Stimulated activated CD4-positive, alpha-beta T cell treated with anti-CD3 and anti-CD28 coated beads, Interleukin-15, amount 100 ng/mL, for 24 hours (primary cell): ENCODE results near the gene NEDD4L.

Source experiments
- DNase-seq: peaks from one replicate; pipeline ENCODE4 v3.0.0-alpha.2; 2020

NEDD4L gene

DNA sequence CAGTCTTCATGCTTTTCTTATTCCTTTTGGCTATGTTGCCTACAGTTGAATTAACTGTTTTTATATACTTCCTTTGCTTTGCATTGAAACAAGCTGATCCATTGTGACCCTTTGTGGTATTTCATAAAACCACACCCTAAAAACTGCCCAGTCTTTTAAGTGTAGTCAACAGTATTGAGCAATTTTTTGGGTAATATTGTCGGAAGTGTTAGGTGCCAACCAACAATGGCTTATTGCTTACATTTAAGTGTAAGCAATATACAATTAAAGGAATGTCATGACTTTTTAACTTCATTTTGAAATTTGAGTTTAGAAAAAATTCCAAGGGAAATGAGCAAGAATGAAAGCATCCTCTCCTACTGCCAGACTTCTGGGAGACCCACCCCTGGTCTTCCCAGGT is 174.1 kb downstream of the NEDD4L start:
- DNase-seq, result no peak

DNA sequence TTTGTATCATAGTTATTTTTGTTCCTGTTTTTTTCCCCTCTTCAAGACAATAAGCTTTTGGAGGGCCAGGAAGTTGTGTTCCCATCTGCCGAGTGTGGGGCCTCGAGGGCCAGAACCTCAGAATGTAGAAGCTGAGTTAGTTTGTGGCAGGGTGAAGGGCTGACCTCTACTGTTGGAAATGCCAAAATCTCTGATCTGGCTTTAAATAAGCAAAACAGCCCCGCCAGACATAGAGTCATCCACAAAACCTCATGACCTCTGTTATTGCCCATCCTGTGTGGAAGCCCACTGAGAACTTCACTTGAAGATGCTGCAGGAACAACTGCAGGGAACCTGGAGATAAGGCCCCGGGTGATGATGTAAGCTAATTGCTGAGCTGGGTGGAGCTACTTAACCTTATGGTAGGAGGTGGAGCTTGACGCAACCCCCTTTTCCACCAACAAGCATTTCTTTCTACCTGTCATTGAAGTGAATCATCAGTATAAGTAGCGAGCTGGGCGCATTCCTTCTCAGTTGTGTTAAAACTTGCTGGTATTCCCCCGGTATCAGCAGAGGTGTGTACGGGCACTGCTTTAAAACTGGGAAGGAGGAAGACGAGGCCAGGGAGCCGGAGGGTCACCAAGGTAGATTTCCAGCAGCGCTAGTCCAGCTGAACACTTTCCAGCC is 177.2 kb downstream of the NEDD4L start:
- DNase-seq, result no peak

DNA sequence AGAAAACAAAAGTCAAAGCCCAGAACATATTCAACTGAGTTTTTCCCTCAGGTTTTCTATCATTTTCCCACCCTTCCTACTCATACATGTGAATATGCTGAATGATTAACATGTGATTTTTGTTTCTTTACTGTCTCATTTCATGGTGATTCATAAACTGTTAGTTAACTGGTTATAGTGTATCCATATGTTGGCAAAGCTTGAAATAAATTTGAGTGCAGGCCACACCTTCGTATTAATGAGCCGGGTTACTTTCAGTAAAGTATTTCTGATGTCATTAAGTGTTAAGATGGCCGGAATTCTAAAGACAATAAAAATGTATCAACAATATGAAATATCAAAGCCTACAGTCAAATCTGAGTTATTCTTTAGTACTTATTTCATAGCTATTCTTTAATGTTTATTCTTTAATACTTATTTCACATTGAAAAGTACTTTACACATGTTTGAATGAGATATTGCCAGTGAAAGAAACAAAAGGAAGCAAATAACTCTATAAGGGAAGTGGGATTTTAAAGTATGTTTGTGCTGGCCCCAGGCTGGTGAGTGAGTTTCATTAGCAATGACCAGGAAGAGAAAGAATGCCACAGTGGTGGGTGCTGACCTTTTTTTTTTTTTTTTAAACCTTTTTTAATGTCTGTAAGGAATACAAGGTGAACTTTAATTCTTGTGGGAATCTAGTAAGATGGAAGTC is 178.6 kb downstream of the NEDD4L start:
- DNase-seq, result no peak

GRCh38 chr18:58223717-58224424 is 179.8 kb downstream of the NEDD4L start:
- no peak for DNase-seq

DNA sequence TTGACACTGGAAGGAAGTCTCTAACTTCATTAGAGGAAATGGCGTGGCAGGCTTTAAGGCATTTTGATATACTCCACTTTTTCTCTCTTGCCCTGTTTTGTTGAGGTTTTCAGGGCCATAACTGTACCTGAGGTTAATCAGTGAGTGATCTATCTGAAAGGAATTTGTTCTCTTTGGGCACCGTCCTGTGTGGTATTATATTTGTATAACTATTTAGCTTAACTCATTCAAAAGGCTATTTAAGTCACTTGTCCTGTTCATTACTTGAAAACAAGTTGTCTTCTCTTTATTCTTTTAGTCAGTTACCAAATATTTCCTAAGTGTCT is 180.4 kb downstream of the NEDD4L start:
- DNase-seq, result no peak

DNA sequence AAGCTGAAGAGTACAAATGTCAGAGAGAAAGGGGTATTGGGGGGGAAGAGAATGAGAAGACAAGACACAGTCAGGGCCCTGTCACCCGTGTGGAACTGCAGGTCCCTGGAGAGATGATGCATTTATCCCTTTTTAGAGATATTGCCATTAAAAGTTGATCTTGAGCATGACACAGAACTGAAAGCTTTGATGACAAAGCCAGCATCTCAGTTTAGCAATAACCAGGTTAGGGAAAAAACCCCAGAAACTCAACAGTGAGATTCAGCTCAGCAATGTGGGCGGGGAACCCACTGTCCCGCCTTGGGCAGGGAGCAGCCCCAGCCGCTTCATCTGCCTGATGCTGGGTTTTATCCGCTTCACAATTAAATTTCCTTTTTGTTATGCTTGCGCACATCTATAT is 181.1 kb downstream of the NEDD4L start:
- DNase-seq, result peak; percentile 54

DNA sequence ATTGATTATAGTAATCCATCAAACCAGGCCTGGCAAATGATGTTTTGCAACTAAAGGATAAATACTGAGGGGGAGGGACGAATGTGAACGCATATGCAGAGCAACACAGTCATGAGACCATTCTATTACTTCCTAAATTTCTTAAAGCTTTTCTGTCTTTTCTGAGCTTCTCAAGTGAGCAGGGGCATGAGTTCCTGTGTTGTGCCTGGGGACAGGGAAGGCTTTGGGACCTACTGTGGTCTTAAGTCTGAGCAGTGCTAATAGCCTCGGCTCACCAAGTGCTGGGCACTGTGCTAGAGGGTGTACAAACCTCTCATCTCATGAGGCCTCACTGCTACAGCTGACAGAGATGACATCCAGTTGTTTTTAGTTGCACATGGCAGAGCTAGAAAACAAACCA is 182.4 kb downstream of the NEDD4L start:
- DNase-seq, result no peak

DNA sequence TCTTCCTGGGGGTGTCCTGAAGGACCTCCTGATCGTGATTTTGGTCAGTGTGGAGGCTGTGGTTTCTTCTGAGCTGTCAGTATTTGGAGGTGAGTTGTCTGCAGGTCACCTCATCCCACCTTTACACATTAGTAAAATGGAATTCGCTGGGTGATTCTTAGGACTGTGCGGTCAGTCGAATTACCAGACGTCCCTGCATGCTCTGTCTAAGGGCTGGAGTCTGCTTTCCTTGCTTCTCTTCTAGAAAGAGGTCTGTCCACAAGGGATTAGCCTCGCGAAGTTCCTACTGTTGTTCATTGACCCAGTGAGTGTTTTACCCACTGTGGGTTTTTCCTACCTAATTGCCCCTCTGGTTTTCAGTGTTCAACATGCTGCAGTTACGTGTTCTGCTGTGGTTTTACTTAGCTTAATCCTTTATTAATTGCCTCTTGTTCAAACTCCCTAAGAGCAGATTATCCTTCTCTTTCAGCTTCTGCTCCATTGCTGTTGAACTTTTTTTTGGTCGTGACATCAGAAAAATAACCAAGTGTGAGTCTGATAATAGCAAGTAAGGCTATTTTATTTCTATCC is 183.4 kb downstream of the NEDD4L start:
- DNase-seq, result no peak

- no peak for DNase-seq
Measured at GRCh38 chr18:58228176-58228575, 184.2 kb downstream of the NEDD4L start.

DNA sequence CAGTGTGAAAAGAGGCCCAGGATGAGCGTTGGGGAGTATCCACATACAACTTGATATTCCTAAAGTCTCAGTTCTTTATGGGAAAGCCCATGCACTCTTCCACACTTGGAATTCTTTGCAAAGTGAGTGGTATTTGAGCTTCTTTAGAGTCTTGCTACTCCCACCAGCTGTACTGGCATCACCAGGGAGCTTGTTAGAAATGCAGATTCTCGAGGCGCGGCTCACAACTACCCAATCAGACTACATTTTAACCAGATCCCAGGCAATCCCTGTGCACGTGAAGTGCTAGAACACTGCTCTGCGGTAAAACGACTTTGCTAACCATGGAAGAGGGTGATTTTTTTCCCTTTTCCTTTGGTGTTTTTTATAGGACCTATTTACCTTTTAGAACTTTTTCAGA is 184.7 kb downstream of the NEDD4L start:
- DNase-seq, result no peak

DNA sequence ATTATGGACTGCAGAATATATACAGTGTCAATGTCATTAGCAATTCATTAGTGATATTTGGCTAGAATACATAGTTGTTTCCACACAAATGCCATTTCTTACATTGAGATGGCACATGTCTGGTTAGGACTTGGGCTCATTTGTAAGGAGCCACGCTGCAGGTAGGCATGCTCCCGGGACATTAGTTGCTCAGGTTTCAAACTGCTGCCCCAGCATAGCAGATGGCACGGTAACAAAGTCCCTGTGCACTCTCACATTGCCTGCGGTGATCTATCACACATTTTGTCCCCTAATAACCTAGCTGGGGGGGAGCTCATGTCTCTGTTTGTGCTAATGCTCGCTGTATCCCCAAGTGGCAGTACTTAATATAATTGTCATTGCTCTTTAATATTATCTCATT is 185.1 kb downstream of the NEDD4L start:
- no peak for DNase-seq

- DNase-seq, result no peak
Measured at GRCh38 chr18:58230438-58231179, 186.6 kb downstream of the NEDD4L start.

- no peak for DNase-seq
Measured at GRCh38 chr18:58231930-58232329, 187.9 kb downstream of the NEDD4L start.

DNA sequence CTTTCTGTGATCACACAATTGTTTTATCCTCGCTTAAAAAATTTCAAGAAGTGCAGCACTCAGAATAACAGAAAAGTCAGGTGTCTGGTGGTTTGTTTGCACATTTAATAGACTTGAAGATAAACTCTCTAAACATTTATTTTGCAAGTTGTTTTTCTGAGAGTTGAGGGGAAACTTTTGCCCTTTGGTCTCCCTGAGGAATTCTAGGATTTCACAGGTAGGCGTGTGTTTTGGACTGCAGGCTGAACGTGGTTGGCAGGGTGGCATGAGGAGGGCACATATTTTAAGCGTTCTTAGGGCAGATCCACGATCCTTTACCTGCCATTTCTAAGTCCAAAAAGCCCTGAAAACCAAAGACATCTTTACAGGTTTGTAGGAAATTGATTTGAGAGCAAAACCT is 188.6 kb downstream of the NEDD4L start:
- no peak for DNase-seq

DNA sequence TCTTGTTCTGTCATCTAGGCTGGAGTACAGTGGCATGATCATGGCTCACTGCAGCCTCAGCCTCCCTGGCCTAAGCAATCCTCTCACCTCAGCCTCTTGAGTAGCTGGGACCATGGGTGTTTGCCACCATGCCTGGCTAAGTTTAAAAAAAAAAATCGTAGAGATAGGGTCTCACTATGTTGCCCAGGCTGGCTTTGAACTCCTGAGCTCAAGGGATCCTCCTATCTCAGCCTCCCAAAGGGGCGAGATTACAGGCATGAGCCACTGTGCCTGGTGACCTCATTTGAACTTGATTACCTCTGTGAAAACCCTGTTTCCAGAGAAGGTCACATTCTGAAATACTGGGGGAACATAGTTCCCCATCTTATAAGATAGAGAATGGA is 190.3 kb downstream of the NEDD4L start:
- no peak for DNase-seq

DNA sequence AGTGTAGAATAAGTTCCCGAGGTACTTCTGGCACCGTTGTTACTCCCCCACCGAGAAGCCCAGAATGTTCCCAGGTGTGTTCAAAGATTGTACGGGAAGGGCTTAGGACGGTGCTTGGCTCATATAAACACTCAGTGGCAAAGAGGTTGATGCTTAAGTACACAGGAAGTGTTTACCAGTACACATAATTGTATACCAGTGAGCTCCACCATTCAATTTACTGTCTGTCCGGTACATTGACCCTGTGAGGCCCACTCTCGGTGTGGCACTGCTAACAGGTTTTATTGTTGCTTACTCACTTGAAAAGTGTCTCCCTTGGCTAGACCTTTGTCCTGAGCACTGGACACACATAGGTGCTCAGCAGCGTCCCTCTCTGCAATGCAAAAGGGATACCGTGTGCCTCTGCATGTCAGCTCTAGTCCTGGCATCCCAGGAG is 191.0 kb downstream of the NEDD4L start:
- no peak for DNase-seq

DNA sequence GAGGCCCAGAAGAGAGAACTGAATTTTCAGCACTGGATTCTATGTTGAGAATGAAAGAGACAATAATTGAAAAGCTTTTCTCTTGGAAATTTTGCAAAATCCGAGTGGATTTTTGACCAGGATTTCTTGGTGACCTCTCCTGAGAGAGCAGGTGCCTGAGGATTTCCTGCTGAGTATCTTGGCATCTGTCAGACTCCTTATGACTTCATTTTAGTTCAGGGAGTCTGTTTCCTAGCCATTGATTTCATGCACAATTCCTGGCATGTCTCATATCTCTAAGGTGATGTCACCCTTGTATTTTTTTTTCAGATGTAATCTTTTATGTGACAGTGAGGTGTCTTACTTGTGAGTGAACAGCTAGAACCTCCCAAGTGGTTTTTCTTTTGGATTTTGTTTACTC is 195.9 kb downstream of the NEDD4L start:
- DNase-seq, result no peak

DNA sequence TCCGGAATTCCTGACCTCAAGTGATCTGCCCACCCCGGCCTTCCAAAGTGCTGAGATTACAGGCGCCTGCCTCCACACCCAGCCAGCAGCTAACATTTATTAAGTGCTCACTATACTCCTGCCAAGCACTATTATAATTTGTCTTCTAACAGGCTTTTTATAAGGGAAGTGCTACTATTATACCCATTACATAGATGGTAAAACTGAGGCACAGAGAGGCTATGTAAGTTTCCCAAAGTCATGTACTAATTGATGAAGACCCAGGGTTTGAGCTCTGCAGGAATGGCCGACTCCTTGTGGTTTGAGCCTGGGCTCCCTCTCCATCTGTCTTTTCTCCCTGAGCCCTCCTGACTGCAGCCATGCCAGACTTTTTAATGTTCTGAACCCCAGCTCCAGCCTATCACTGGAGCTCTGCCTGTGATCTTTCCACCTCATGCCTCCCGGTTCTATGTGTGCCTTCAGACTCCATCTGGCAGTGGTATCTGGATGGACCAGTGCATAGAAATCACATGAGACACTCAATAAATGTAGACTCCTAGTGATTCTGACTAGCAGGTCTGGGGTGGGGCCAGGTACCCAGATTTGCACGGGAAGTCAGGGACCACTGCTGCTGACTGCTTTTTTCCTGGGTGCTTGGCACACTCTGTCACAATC is 197.1 kb downstream of the NEDD4L start:
- no peak for DNase-seq

DNA sequence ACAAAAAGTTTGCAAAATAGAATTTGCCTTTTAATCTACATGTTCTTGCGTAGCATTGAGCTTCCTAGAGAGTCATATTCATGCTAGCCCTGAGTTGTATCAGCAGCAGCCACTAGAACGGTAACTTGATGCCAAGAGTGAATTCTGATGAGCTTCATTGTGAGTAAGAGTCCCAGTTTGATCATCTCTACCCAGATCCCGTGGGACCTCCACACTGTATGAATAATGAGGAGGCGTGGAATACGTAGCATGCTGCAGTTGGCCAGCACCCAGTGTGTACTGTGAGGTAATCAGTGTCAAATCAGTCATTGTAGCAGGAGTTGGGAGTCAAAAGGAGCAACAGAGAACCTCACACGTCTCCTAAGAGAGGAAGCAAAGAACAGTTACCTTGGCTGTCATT is 197.9 kb downstream of the NEDD4L start:
- no peak for DNase-seq

DNA sequence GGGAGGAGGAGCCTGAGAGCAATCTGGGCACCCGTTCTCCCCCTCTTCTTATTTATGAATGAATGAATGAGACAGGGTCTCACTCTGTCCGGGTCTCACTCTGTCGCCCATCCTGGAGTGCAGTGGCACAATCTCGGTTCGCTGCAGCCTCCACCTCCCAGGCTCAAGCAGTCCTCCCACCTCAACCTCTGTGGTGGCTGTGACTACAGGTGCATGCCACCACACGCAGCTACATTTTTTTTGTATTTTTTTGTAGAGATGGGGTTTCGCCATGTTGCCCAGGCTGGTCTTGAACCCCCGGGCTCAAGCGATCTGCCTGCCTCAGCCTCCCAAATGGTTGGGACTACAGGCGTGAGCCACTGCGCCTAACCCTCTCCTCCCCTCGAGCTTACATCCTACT is 198.4 kb downstream of the NEDD4L start:
- DNase-seq, result no peak

DNA sequence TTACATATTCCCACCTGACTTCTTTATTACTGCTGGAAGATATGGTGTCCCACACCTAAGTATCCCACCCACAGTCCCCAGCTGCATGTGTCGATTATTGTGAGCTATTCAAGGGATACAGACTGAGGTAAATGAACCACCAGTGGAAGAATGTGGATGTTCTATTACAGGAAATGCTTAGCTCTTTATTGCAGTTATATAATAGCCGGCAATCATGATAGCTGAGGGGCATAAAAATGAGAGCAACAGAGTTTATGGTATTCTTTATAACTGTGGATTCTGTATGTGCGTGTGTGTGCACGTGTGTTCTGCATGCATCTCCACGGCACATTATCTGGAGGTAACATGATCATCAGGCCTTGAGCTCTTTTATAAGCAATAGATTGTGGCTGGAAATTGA is 198.9 kb downstream of the NEDD4L start:
- no peak for DNase-seq

GRCh38 chr18:58243401-58243800 is 199.4 kb downstream of the NEDD4L start:
- DNase-seq, result no peak

DNA sequence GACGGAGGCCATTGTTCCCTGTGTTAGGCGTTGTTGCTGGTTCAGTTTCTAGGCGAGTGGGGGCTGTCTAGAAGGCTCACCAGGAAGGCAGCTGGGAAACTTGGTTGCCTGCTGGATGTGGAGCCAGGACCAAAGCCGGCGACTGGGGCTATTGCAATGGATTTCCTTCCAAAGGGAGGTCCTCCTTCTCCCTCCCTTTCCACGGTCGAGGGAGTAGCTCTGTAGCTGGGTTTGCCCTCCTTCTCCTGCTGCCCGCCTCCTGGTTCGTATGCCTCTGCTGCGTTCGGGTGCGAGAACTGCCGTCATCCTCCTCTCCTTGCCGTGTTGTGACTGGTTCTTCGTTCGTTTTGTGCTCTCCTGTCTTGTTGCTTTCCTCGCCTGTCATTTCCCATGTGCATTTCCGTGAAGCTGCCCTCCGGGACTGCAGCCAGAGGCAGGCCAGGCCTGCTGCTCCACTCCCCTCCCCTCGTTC is 203.4 kb downstream of the NEDD4L start:
- no peak for DNase-seq
